ENCODE measurements around the gene IL1RAPL2. TPM values are rescaled to one million over a fixed set of nuclear protein-coding genes. Genes with fewer than 3 reads are reported as not detected.
"Not testable (repeated sequence)": the region's sequence is repeated elsewhere in the genome, so short reads cannot be mapped to it uniquely, and the experiment has no call there.

Gene IL1RAPL2
- total RNA-seq, 1 donor: not detected

- DNase-seq (ENCODE audit: low read depth in 2 of 3, low spot score in 2 of 3): no peak
These were observed 440.1 kb downstream of the IL1RAPL2 start for GRCh38 chrX:105006103-105006502.

GRCh38 chrX:105006996-105007395 is 441.0 kb downstream of the IL1RAPL2 start:
- no peak for DNase-seq (ENCODE audit: low read depth in 2 of 3, low spot score in 2 of 3)

DNA sequence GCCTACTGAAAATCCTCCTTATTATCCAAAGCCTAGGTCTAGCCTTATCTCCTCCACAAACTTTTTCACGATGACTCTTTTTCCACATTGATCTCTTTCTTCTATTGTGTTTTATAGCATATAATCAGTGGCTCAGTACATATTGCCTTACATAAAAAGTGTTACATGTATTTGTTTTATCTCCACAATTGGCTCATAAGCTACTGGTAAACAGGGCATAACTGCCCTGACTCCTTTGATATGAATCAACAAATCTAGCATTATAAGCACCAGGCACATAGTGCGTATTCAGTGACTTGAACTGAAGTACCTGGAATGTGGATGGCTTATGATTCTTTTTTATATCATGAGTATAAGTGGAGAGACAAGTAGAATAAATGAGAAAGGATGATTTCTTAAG is 447.7 kb downstream of the IL1RAPL2 start:
- DNase-seq (ENCODE audit: low read depth in 2 of 3, low spot score in 2 of 3): no peak

GRCh38 chrX:105017641-105018040 is 451.6 kb downstream of the IL1RAPL2 start:
- no peak for DNase-seq (ENCODE audit: low read depth in 2 of 3, low spot score in 2 of 3)

- DNase-seq (ENCODE audit: low read depth in 2 of 3, low spot score in 2 of 3): no peak
These were observed 452.9 kb downstream of the IL1RAPL2 start for GRCh38 chrX:105018865-105019264.

DNA sequence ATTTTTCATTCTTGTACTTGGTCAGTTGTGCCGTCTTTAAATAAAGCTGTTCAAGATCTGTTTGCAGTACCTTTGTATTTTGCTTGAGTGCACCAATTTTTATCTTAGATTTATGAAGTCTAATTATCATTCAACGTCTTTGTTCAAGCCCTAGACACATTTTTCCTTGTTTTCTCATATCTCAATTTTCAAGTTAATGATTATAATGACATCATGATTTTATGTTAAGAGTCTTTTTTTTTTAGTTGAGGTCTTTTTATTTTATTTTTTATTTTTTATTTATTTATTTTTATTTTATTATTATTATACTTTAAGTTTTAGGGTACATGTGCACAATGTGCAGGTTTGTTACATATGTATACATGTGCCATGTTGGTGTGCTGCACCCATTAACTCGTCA is 463.0 kb downstream of the IL1RAPL2 start:
- DNase-seq (ENCODE audit: low read depth in 2 of 3, low spot score in 2 of 3): not testable (repeated sequence)

DNA sequence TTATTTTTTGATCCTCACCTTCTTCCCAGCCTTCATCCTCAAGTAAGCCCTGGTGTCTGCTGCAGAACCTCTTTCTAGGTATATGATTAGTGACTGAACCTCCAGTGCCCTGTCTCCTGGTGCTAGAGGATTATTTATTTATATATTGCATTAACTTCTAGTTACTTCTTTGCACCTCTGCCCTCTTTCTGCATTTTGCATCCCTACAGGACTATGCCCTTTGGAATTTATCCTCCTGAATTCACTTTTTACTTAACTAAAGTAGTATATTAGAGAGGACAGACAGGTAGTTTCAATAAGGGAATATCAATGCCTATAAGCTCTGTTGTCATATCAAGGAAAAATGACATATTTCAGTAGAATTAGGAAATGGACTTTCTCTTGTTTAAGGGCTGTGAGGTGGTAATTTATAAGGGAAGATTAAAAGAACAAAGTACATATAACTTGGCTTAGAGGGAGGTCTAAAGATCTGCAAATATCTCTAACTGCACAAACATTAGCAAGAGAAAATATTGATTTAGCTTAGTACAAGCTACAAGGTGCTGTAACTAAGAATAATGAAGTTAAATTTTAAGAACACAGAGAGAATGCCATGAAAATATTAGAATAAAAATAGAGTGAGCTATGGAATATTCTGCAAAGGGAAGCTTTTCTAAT is 472.8 kb downstream of the IL1RAPL2 start:
- DNase-seq (ENCODE audit: low read depth in 2 of 3, low spot score in 2 of 3): no peak

- DNase-seq (ENCODE audit: low read depth in 2 of 3, low spot score in 2 of 3): no peak
These were observed 484.9 kb downstream of the IL1RAPL2 start for GRCh38 chrX:105050921-105051320.

DNA sequence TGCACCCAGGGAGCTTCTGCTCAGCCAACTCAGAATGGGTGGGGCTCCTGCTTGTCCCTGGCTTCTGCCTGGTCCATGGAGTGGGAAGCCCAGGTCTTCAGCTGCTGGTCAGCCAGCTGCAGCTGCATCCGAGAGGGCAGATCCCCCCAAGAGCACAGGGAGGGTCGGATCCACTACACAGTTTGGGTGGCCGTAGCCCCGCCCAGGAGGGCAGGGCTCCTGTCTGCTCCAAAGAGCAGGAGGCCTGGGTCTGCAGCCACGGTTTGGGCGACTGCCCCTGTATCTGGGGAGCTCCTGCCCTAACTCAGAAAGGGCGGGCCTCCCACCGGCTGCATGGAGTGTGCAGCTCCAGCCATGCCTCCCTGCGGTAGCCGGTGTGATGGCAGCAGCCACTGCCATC is 485.4 kb downstream of the IL1RAPL2 start:
- DNase-seq (ENCODE audit: low read depth in 2 of 3, low spot score in 2 of 3): no peak

- DNase-seq (ENCODE audit: low read depth in 2 of 3, low spot score in 2 of 3): no peak
These were observed 486.9 kb downstream of the IL1RAPL2 start for GRCh38 chrX:105052926-105053325.

DNA sequence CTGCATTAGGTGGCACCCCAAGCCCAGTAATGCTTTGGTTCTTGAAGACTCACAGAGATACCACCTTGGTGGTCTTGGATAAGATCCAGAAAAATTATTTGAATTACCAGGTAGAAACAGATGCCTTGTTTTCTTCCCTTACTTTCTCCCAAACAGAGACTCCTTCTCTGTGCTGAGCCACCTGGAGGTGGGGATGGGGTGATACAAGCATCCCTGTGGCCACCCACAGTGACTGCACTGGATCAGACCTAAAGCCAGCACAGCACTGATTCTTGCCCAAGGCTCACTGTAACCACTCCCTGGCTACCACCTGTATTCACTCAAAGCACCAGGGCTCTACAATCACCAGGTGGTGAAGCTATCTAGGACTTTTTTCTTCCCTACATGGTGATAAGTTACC is 497.7 kb downstream of the IL1RAPL2 start:
- no peak for DNase-seq (ENCODE audit: low read depth in 2 of 3, low spot score in 2 of 3)

GRCh38 chrX:105098201-105098600 is 532.2 kb downstream of the IL1RAPL2 start:
- no peak for DNase-seq (ENCODE audit: low read depth in 2 of 3, low spot score in 2 of 3)

- no peak for DNase-seq (ENCODE audit: low read depth in 2 of 3, low spot score in 2 of 3)
These were observed 532.8 kb downstream of the IL1RAPL2 start for GRCh38 chrX:105098812-105099211.

DNA sequence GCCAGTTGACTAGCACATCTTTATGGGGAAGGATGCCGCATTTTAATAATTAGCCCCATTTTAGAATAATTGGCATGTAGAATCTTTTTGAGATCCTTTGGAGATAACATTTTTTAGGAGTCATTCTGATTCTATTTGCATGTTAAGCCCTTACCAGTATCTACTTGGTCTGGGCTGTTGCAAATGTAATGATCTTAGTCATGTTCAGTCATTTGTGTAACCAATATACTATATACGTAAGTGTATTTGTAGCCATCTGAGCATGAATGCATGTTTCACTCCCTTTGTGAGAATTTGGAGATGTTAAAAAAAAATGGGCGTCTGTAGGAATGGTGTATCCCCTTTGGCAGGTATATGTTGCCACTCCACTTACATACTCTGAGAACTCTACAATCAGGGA is 535.4 kb downstream of the IL1RAPL2 start:
- no peak for DNase-seq (ENCODE audit: low read depth in 2 of 3, low spot score in 2 of 3)

- no peak for DNase-seq (ENCODE audit: low read depth in 2 of 3, low spot score in 2 of 3)
These were observed 543.9 kb downstream of the IL1RAPL2 start for GRCh38 chrX:105109936-105110335.

- DNase-seq (ENCODE audit: low read depth in 2 of 3, low spot score in 2 of 3): no peak
These were observed 548.6 kb downstream of the IL1RAPL2 start for GRCh38 chrX:105114554-105115130.

DNA sequence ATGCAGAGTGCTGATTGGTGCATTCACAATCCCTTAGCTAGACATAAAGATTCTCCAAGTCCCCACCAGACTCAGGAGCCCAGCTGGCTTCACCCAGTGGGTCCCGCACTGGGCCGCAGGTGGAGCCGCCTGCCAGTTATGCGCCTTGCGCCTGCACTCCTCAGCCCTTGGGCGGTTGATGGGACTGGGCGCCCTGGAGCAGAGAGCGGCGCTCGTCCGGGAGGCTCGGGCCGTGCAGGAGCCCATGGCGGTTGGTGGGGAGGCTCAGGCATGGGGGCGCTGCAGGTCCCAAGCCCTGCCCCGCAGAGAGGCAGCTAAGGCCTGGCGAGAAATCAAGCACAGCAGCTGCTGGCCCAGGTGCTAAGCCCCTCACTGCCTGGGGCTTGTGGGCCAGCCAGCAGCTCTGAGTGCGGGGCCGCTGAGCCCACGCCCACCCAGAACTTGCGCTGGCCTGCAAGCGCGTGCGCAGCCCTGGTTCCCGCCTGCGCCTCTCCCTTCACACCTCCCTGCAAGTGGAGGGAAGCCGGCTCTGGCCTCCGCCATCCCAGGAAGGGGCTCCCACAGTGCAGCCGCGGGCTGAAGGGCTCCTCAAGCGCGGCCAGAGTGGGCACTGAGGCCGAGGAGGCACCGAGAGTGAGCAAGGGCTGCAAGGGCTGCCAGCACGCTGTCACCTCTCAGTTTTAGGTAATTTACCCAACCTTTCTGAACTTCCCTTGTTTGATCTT is 549.8 kb downstream of the IL1RAPL2 start:
- DNase-seq (ENCODE audit: low read depth in 2 of 3, low spot score in 2 of 3): not testable (repeated sequence)

- DNase-seq (ENCODE audit: low read depth in 2 of 3, low spot score in 2 of 3): no peak
These were observed 550.5 kb downstream of the IL1RAPL2 start for GRCh38 chrX:105116486-105116885.

- no peak for DNase-seq (ENCODE audit: low read depth in 2 of 3, low spot score in 2 of 3)
These were observed 551.6 kb downstream of the IL1RAPL2 start for GRCh38 chrX:105117621-105118020.

- DNase-seq (ENCODE audit: low read depth in 2 of 3, low spot score in 2 of 3): no peak
These were observed 554.5 kb downstream of the IL1RAPL2 start for GRCh38 chrX:105120463-105120862.

DNA sequence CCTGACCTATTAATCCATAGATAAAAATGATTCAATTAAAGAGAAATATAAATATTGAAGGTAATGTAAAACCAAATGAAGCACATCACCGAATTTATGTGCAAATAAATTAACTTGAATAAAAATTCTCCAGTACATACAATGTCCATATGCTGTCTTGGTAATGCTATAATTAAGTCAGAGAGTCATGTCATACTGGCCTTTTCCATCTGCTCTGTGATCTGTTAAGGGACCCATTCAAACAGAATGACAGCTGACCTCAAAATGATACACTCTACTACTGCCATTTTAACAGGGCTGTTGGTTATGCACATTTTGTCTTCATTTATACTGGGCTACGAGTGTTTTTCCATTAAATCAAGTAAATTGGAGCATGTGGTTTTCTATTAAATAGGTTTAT is 555.2 kb downstream of the IL1RAPL2 start:
- no peak for DNase-seq (ENCODE audit: low read depth in 2 of 3, low spot score in 2 of 3)

- DNase-seq (ENCODE audit: low read depth in 2 of 3, low spot score in 2 of 3): no peak
These were observed 560.2 kb downstream of the IL1RAPL2 start for GRCh38 chrX:105126201-105126600.
